Astrocyte (in vitro differentiated cells and primary cell): ENCODE data around the gene ABCA12. TPM values are rescaled to one million over a fixed set of nuclear protein-coding genes. Genes with fewer than 3 reads are reported as not detected.

Source experiments
- DNase-seq: peaks from one replicate; pipeline ENCODE4 v3.0.0-alpha.2; 2010; ENCODE audit warnings: low read depth
- FAIRE-seq: peaks from 2 replicates; lab custom pipeline; 2011; peaks lifted over from hg19 to GRCh38; lab: Jason Lieb, UNC
- H2AFZ ChIP-seq: 2 replicates; pipeline ENCODE4 v1.6.0; 2012; ENCODE audit warnings: low read depth, low read length, inconsistent platforms
- H3K27ac ChIP-seq: 2 replicates; pipeline ENCODE4 v1.5.1; 2011; ENCODE audit warnings: low read depth, low read length, inconsistent platforms
- H3K27me3 ChIP-seq: 2 replicates; pipeline ENCODE4 v1.6.0; 2011; ENCODE audit warnings: low read length, inconsistent platforms; ENCODE audit not compliant: insufficient read depth
- H3K36me3 ChIP-seq: 2 replicates; pipeline ENCODE4 v1.5.1; 2011; ENCODE audit warnings: low read length, inconsistent platforms; ENCODE audit not compliant: insufficient read depth
- H3K4me1 ChIP-seq: 2 replicates; pipeline ENCODE4 v1.5.1; 2011; ENCODE audit warnings: low read length, inconsistent platforms; ENCODE audit not compliant: insufficient read depth
- H3K4me2 ChIP-seq: 2 replicates; pipeline ENCODE4 v1.6.0; 2012; ENCODE audit warnings: low read length, inconsistent platforms
- H3K4me3 ChIP-seq: 2 replicates; pipeline ENCODE4 v1.5.1; 2011; ENCODE audit warnings: low read depth, mild to moderate bottlenecking, low read length, inconsistent platforms; ENCODE audit not compliant: insufficient read depth
- H3K79me2 ChIP-seq: 2 replicates; pipeline ENCODE4 v1.6.0; 2012; ENCODE audit warnings: mild to moderate bottlenecking, low read length, inconsistent platforms; ENCODE audit not compliant: insufficient read depth
- H3K9ac ChIP-seq: 2 replicates; pipeline ENCODE4 v1.6.0; 2012; ENCODE audit warnings: mild to moderate bottlenecking, low read length, inconsistent platforms
- H3K9me3 ChIP-seq: 2 replicates; pipeline ENCODE4 v1.5.1; 2012; ENCODE audit warnings: low read depth, mild to moderate bottlenecking, low read length, inconsistent platforms; ENCODE audit not compliant: insufficient read depth
- H4K20me1 ChIP-seq: 2 replicates; pipeline ENCODE4 v1.6.0; 2012; ENCODE audit warnings: low read length, inconsistent platforms; ENCODE audit not compliant: insufficient read depth
- H3K27ac Mint-ChIP-seq: one replicate; pipeline ENCODE4 v1.8.0; 2021; ENCODE audit warnings: mild to moderate bottlenecking, mixed read lengths; ENCODE audit not compliant: unreplicated experiment
- H3K27me3 Mint-ChIP-seq: one replicate; pipeline ENCODE4 v1.8.0; 2021; ENCODE audit warnings: low read depth, mixed read lengths; ENCODE audit not compliant: unreplicated experiment
- H3K36me3 Mint-ChIP-seq: one replicate; pipeline ENCODE4 v1.8.0; 2021; ENCODE audit warnings: low read depth, mixed read lengths; ENCODE audit not compliant: unreplicated experiment
- H3K4me1 Mint-ChIP-seq: one replicate; pipeline ENCODE4 v1.8.0; 2021; ENCODE audit warnings: low read depth, mixed read lengths; ENCODE audit not compliant: unreplicated experiment
- H3K4me3 Mint-ChIP-seq: one replicate; pipeline ENCODE4 v1.8.0; 2021; ENCODE audit warnings: mild to moderate bottlenecking, moderate library complexity, mixed read lengths; ENCODE audit not compliant: unreplicated experiment
- H3K9me3 Mint-ChIP-seq: one replicate; pipeline ENCODE4 v1.8.0; 2021; ENCODE audit warnings: mild to moderate bottlenecking, mixed read lengths; ENCODE audit not compliant: unreplicated experiment
- EZH2 ChIP-seq: IDR thresholded peaks from 2 replicates; pipeline ENCODE4 v1.6.1; 2012; ENCODE audit warnings: mild to moderate bottlenecking, low read length, inconsistent platforms; ENCODE audit not compliant: insufficient read depth
- total RNA-seq: library from RNA; stranded (reverse); gene quantifications from 2 replicates; pipeline ENCODE4 v1.2.1, GENCODE V29; 2021
- TF ChIP-seq, protein P1 (sequence below): IDR thresholded peaks from 2 replicates; pipeline ENCODE4 v1.5.1; 2011; ENCODE audit warnings: low read depth, mild to moderate bottlenecking, inconsistent platforms, low read length, moderate library complexity; ENCODE audit not compliant: insufficient read depth

Gene ABCA12
- total RNA-seq, 1 donor from 2014 or later, result 4.4 TPM

DNA sequence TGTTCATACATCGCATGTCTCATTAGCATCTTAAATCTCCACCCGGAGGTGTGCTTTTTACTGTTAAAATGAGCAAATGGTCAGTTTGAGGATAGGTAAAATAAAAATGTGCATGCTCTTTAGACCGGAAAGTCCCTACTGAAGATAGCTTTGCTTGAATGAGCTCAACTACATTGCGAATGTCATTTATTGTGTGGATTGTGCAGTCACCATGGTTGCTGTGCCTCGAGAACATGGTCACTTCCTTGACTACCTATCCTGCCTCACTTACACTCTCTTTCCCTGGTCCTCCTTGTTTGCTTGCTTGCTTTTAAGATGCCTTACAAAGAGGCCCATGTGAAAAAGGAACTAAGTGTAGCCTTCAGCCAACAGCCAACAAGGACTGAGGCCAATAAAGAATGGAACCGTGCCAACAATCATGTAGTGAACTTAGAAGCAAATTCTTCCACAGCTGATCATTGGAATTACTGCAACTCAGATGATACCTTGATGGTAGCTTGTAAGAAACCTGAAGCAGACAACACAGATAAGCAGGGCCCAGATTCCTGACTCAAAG, 256.7 kb downstream of the ABCA12 start:
- no peak for TF ChIP-seq EZH2
- TF ChIP-seq, protein P1, sequence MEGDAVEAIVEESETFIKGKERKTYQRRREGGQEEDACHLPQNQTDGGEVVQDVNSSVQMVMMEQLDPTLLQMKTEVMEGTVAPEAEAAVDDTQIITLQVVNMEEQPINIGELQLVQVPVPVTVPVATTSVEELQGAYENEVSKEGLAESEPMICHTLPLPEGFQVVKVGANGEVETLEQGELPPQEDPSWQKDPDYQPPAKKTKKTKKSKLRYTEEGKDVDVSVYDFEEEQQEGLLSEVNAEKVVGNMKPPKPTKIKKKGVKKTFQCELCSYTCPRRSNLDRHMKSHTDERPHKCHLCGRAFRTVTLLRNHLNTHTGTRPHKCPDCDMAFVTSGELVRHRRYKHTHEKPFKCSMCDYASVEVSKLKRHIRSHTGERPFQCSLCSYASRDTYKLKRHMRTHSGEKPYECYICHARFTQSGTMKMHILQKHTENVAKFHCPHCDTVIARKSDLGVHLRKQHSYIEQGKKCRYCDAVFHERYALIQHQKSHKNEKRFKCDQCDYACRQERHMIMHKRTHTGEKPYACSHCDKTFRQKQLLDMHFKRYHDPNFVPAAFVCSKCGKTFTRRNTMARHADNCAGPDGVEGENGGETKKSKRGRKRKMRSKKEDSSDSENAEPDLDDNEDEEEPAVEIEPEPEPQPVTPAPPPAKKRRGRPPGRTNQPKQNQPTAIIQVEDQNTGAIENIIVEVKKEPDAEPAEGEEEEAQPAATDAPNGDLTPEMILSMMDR, result no peak
- no peaks in the 10 kb centered on the region for H3K9me3 ChIP-seq
- H3K4me1 ChIP-seq, result no peaks in the 10 kb centered on the region
- no peaks in the 10 kb centered on the region for H3K27me3 ChIP-seq
- H4K20me1 ChIP-seq, result no peaks in the 10 kb centered on the region
- H3K27ac Mint-ChIP-seq, result no peak overlapping the region
- no peaks in the 10 kb centered on the region for H3K27me3 Mint-ChIP-seq
- no peak overlapping the region for H3K9ac ChIP-seq
- no peaks in the 10 kb centered on the region for H3K36me3 ChIP-seq
- peaks cover 7% of the 10 kb centered on the region for H3K9me3 Mint-ChIP-seq
- peak; percentile 59 for DNase-seq
- no peaks in the 10 kb centered on the region for H3K36me3 Mint-ChIP-seq
- H3K4me1 Mint-ChIP-seq, result no peaks in the 10 kb centered on the region
- H3K79me2 ChIP-seq, result no peaks in the 10 kb centered on the region
- no peak overlapping the region for H3K4me3 ChIP-seq
- no peak overlapping the region for H3K27ac ChIP-seq
- FAIRE-seq, result no peak
- no peak overlapping the region for H3K4me3 Mint-ChIP-seq
- H3K4me2 ChIP-seq, result no peak overlapping the region
- H2AFZ ChIP-seq, result no peak overlapping the region

Other genes with a start within 250 kb of the ABCA12 start
- gene ATIC, start 173.4 kb upstream of the ABCA12 start, total RNA-seq, result 59.9 and 61.1 TPM in 2 replicates